AG04449 (cell line): Measurements from ENCODE around the gene SMIM21.
A peak's percentile ranks its signal among the peaks of the same experiment; 100 is the strongest.

Experiments used
- CTCF ChIA-PET: fragments of 350-600 bp; formaldehyde crosslinking; extraction: SDS; loops from one replicate; lab custom pipeline; 2021; ENCODE audit warnings: antibody characterized with exemption; lab: Yijun Ruan, JAX
- POLR2A ChIA-PET: fragments of 400-600, 350-600 bp; formaldehyde crosslinking; extraction: SDS; loops from one replicate; lab custom pipeline; 2020; ENCODE audit warnings: antibody characterized with exemption, inconsistent platforms; lab: Yijun Ruan, JAX
- DNase-seq: peaks from one replicate; pipeline ENCODE4 v3.0.0-alpha.2; 2010; ENCODE audit warnings: low read depth, low spot score
- H3K4me3 ChIP-seq: 2 replicates; pipeline ENCODE4 v1.5.1; 2011; ENCODE audit warnings: low read depth, mild to moderate bottlenecking, control low read depth, low read length
- CTCF ChIP-seq: IDR thresholded peaks from one replicate; pipeline ENCODE4 v1.5.1; 2011; ENCODE audit warnings: mild to moderate bottlenecking, moderate library complexity, low read length, control low read depth, inconsistent platforms; ENCODE audit not compliant: insufficient read depth; ENCODE audit errors: missing control alignments

SMIM21 gene

DNA sequence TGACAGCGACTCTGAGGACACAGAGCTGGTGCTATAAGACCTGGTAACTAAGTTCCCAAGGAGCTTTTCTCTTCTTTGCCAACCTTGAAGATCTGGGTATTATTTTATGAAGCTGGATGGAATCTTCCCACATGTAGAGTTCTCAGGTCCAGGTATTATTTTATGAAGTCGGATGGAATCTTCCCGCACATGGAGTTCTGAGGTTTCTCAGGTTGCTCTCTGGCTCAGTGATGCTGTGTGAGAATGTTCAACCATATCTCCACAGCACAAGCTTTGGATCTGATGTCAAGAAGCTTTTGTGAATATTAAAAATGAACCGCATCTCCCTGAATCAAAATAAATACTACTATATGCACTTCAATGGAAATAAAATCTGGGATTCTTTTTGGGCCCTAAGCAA lies at the start of gene SMIM21:
Gene SMIM21 (minus strand): TSS at position 101 of the 400 bp plus-strand sequence. CDS start 140 bp downstream, outside the sequence.
- no peak for TF ChIP-seq CTCF
- DNase-seq, result no peak
- no peak within 1 kb of the TSS for H3K4me3 ChIP-seq
- POLR2A ChIA-PET, result no interaction called here
- CTCF ChIA-PET, result no interaction called here

- TF ChIP-seq CTCF, result no peak
- H3K4me3 ChIP-seq, result no peak overlapping the region
- ChIA-PET CTCF (interaction anchor here (1.0 to 1.8 kb wide), 3 partner anchors 9 to 822 kb away, joined by 3 to 11 read pairs (median 5); no protein-coding TSS in a partner anchor), POLR2A (no interaction called here)
- peak; percentile 66 for DNase-seq
These were observed 47.7 kb upstream of the SMIM21 start for GRCh38 chr18:75475228-75475627.

DNA sequence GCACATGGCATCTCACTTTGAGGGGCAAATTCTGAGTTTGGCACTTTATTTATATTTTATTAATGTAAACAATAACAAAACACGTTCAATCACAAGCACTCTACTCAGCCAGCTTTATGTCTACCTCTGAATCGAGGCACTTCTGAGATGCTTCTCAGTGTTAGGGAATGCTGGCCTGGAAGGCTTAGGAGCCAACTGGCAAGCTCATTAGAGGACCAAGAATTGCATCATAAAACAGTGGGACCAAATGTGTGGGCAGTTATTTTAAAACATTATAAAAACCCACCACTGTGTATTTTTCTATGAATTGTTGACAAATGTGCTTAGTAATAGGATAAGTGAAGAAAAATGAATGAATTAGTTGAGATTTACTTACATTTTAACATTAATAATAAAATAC lies 46.8 kb upstream of the SMIM21 start:
- DNase-seq, result no peak
- POLR2A ChIA-PET, result no interaction called here
- no peak for TF ChIP-seq CTCF
- no peak overlapping the region for H3K4me3 ChIP-seq
- CTCF ChIA-PET, result no interaction called here

DNA sequence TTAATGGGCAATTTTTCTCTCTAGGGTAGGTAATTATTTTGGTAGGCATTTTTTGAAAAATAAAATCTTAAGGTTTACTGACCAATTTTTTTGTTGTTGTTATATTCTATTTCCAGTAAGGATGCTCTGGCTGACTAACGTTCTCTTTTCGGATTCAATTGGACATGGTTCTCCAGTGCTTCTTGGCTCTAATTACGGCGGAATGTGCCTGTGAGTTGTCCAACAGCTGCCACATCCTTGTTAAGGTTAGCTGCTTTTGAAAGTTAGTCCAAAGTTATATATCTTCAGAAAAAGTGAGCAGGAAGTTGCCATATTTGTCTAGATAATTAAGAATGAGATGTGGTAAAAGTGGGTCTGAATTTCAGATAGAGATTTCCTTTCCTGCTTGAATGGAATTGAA lies 45.8 kb upstream of the SMIM21 start:
- POLR2A ChIA-PET, result no interaction called here
- no peak for DNase-seq
- no peak overlapping the region for H3K4me3 ChIP-seq
- CTCF ChIA-PET, result no interaction called here
- no peak for TF ChIP-seq CTCF

DNA sequence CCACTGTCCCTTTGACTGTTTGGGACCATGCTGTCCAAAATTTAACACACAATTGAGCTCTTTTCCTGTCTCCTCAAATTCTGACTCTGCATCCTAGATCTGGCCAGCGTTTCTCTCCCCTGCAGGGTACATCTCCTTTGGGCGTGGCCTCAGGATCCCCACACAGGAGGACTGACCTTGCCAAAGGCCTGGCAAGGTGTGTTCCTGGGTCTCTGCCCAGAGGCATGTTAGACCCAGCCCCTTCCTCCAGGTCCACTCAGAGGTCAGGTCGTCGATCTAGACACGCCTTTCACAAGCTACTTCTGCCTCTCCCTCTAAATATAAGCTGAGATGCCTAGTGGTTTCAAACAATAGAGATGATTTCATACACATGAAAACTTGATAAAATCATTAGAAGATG lies 45.4 kb upstream of the SMIM21 start:
- no peak overlapping the region for H3K4me3 ChIP-seq
- ChIA-PET CTCF (no interaction called here), POLR2A (no interaction called here)
- DNase-seq, result no peak
- TF ChIP-seq CTCF, result no peak

GRCh38 chr18:75472396-75472795 lies 44.9 kb upstream of the SMIM21 start:
- no peak overlapping the region for H3K4me3 ChIP-seq
- no peak for DNase-seq
- ChIA-PET POLR2A (no interaction called here), CTCF (no interaction called here)
- TF ChIP-seq CTCF, result no peak

GRCh38 chr18:75471850-75472249 lies 44.3 kb upstream of the SMIM21 start:
- POLR2A ChIA-PET, result no interaction called here
- no peak for DNase-seq
- H3K4me3 ChIP-seq, result no peak overlapping the region
- CTCF ChIA-PET, result no interaction called here
- TF ChIP-seq CTCF, result no peak
